ENCODE results near the gene MYL12A. TPM values are rescaled to one million over a fixed set of nuclear protein-coding genes. Genes with fewer than 3 reads are reported as not detected.

The MYL12A gene
- total and polyA plus RNA-seq, 2 experiments from 2014 or later, result 456 to 692 TPM

GRCh38 chr18:3207565-3207964, 40.0 kb upstream of the MYL12A start:
- Histone ChIP-seq H3K79me2 (no peaks in the 10 kb centered on the region), H2AFZ (no peak overlapping the region), H3K4me1 (ENCODE audit: insufficient read depth) (peaks cover 10% of the 10 kb centered on the region), H3K9me3 (ENCODE audit: low read depth) (no peaks in the 10 kb centered on the region), H3K36me3 (replicated peaks; ENCODE audit: insufficient read depth, low read depth) (no peaks in the 10 kb centered on the region), H3K4me3 (no peak overlapping the region), H4K20me1 (ENCODE audit: insufficient read depth, poor library complexity, severe bottlenecking) (no peaks in the 10 kb centered on the region), H3K9me2 (replicated peaks; ENCODE audit: insufficient read depth) (no peaks in the 10 kb centered on the region), H3K27ac (no peak overlapping the region), H3K4me2 (no peak overlapping the region), H3K27me3 (no peaks in the 10 kb centered on the region)
- TF ChIP-seq EZH2 (IDR thresholded peaks at IDR 0.05; ENCODE audit: borderline replicate concordance) (no peak), EZH2phosphoT487 (IDR thresholded peaks at IDR 0.05; ENCODE audit: low read depth, severe bottlenecking, unreplicated experiment) (no peak), CTCF (IDR thresholded peaks at IDR 0.05; ENCODE audit: poor library complexity) (no peak)
- peak; percentile 40 for DNase-seq (ENCODE audit: low spot score)
- WGBS (ENCODE audit: low lambda C conversion rate, missing lambda C conversion rate), result 92% methylated on average over 2 of the region's 2 CpGs

GRCh38 chr18:3209859-3210569, 37.6 kb upstream of the MYL12A start:
- Histone ChIP-seq H2AFZ (no peak overlapping the region), H4K20me1 (ENCODE audit: insufficient read depth, poor library complexity, severe bottlenecking) (no peaks in the 10 kb centered on the region), H3K4me3 (no peak overlapping the region), H3K27ac (no peak overlapping the region), H3K9me3 (ENCODE audit: low read depth) (no peaks in the 10 kb centered on the region), H3K9me2 (replicated peaks; ENCODE audit: insufficient read depth) (no peaks in the 10 kb centered on the region), H3K4me2 (no peak overlapping the region), H3K27me3 (no peaks in the 10 kb centered on the region), H3K79me2 (no peaks in the 10 kb centered on the region), H3K4me1 (ENCODE audit: insufficient read depth) (peaks cover 25% of the 10 kb centered on the region), H3K36me3 (replicated peaks; ENCODE audit: insufficient read depth, low read depth) (no peaks in the 10 kb centered on the region)
- 84% methylated on average over 4 of the region's 4 CpGs for WGBS (ENCODE audit: low lambda C conversion rate, missing lambda C conversion rate)
- TF ChIP-seq CTCF (IDR thresholded peaks at IDR 0.05; ENCODE audit: poor library complexity) (no peak), EZH2 (IDR thresholded peaks at IDR 0.05; ENCODE audit: borderline replicate concordance) (no peak), EZH2phosphoT487 (IDR thresholded peaks at IDR 0.05; ENCODE audit: low read depth, severe bottlenecking, unreplicated experiment) (no peak)
- no peak for DNase-seq (ENCODE audit: low spot score)

- no peaks in the 10 kb centered on the region for H3K27me3 ChIP-seq
- H4K20me1 ChIP-seq (ENCODE audit: insufficient read depth, poor library complexity, severe bottlenecking), result no peaks in the 10 kb centered on the region
- no peak overlapping the region for H3K4me3 ChIP-seq
- TF ChIP-seq EZH2 (IDR thresholded peaks at IDR 0.05; ENCODE audit: borderline replicate concordance) (no peak), EZH2phosphoT487 (IDR thresholded peaks at IDR 0.05; ENCODE audit: low read depth, severe bottlenecking, unreplicated experiment) (no peak), CTCF (IDR thresholded peaks at IDR 0.05; ENCODE audit: poor library complexity) (no peak)
- H3K4me2 ChIP-seq, result no peak overlapping the region
- no peaks in the 10 kb centered on the region for H3K9me3 ChIP-seq (ENCODE audit: low read depth)
- peaks cover 25% of the 10 kb centered on the region for H3K4me1 ChIP-seq (ENCODE audit: insufficient read depth)
- no peaks in the 10 kb centered on the region for H3K79me2 ChIP-seq
- no peaks in the 10 kb centered on the region for H3K9me2 ChIP-seq (replicated peaks; ENCODE audit: insufficient read depth)
- H2AFZ ChIP-seq, result peak overlapping the region; percentile 9
- DNase-seq (ENCODE audit: low spot score), result peak; percentile 28
- peak overlapping the region; percentile 12 for H3K27ac ChIP-seq
- 51% methylated on average over 5 of the region's 5 CpGs for WGBS (ENCODE audit: low lambda C conversion rate, missing lambda C conversion rate)
- H3K36me3 ChIP-seq (replicated peaks; ENCODE audit: insufficient read depth, low read depth), result no peaks in the 10 kb centered on the region
These were observed 36.2 kb upstream of the MYL12A start for GRCh38 chr18:3211236-3211992.
